ENCODE measurements around the gene TRIM54. TPM values are rescaled to one million over a fixed set of nuclear protein-coding genes. Genes with fewer than 3 reads are reported as not detected.
"Not testable (repeated sequence)": the region's sequence is repeated elsewhere in the genome, so short reads cannot be mapped to it uniquely, and the experiment has no call there.

The TRIM54 gene
- total RNA-seq, 1 donor from 2014 or later: not detected

GRCh38 chr2:27296481-27296880 is 14.3 kb downstream of the TRIM54 start:
- FAIRE-seq (no peak), DNase-seq (ENCODE audit: low read depth) (no peak)
- Histone ChIP-seq H3K9ac (ENCODE audit: low read length) (no peak overlapping the region), H3K27ac (ENCODE audit: low read depth, low read length) (no peak overlapping the region), H3K9me3 (ENCODE audit: insufficient read depth, low read depth, low read length) (no peaks in the 10 kb centered on the region), H3K27me3 (ENCODE audit: insufficient read depth, low read length) (peaks cover 19% of the 10 kb centered on the region), H3K4me3 (ENCODE audit: insufficient read depth, low read depth, low read length) (no peak overlapping the region), H4K20me1 (ENCODE audit: insufficient read depth, low read length) (peaks cover 7% of the 10 kb centered on the region), H3K36me3 (ENCODE audit: insufficient read depth, low read length) (no peaks in the 10 kb centered on the region), H3K79me2 (ENCODE audit: insufficient read depth, low read length) (no peaks in the 10 kb centered on the region), H3K4me1 (ENCODE audit: insufficient read depth, low read length) (peaks cover 7% of the 10 kb centered on the region), H3K4me2 (ENCODE audit: low read length) (no peak overlapping the region), H2AFZ (ENCODE audit: low read depth, low read length) (no peak overlapping the region)
- no peak overlapping the region for H3K27ac Mint-ChIP-seq (ENCODE audit: unreplicated experiment)
- peaks cover 5% of the 10 kb centered on the region for H3K4me1 Mint-ChIP-seq (ENCODE audit: low read depth, unreplicated experiment)
- TF ChIP-seq EZH2 (IDR thresholded peaks at IDR 0.05; ENCODE audit: insufficient read depth, low read length) (no peak), CTCF (IDR thresholded peaks at IDR 0.05; ENCODE audit: insufficient read depth, low read depth, low read length) (no peak)
- H3K36me3 Mint-ChIP-seq (ENCODE audit: low read depth, unreplicated experiment): no peaks in the 10 kb centered on the region
- no peak overlapping the region for H3K4me3 Mint-ChIP-seq (ENCODE audit: unreplicated experiment)
- H3K9me3 Mint-ChIP-seq (ENCODE audit: unreplicated experiment): peaks cover 2% of the 10 kb centered on the region
- H3K27me3 Mint-ChIP-seq (ENCODE audit: low read depth, unreplicated experiment): peaks cover 33% of the 10 kb centered on the region

GRCh38 chr2:27297195-27297594 is 15.0 kb downstream of the TRIM54 start:
- Histone ChIP-seq H3K9me3 (ENCODE audit: insufficient read depth, low read depth, low read length) (no peaks in the 10 kb centered on the region), H3K4me1 (ENCODE audit: insufficient read depth, low read length) (peaks cover 7% of the 10 kb centered on the region), H3K4me2 (ENCODE audit: low read length) (no peak overlapping the region), H3K79me2 (ENCODE audit: insufficient read depth, low read length) (no peaks in the 10 kb centered on the region), H3K9ac (ENCODE audit: low read length) (no peak overlapping the region), H3K4me3 (ENCODE audit: insufficient read depth, low read depth, low read length) (no peak overlapping the region), H3K27ac (ENCODE audit: low read depth, low read length) (no peak overlapping the region), H3K27me3 (ENCODE audit: insufficient read depth, low read length) (peaks cover 12% of the 10 kb centered on the region), H3K36me3 (ENCODE audit: insufficient read depth, low read length) (no peaks in the 10 kb centered on the region), H4K20me1 (ENCODE audit: insufficient read depth, low read length) (peaks cover 7% of the 10 kb centered on the region), H2AFZ (ENCODE audit: low read depth, low read length) (no peak overlapping the region)
- Mint-ChIP-seq H3K27me3 (ENCODE audit: low read depth, unreplicated experiment) (peaks cover 27% of the 10 kb centered on the region), H3K27ac (ENCODE audit: unreplicated experiment) (no peak overlapping the region), H3K4me3 (ENCODE audit: unreplicated experiment) (no peak overlapping the region), H3K9me3 (ENCODE audit: unreplicated experiment) (peaks cover 2% of the 10 kb centered on the region), H3K36me3 (ENCODE audit: low read depth, unreplicated experiment) (no peaks in the 10 kb centered on the region), H3K4me1 (ENCODE audit: low read depth, unreplicated experiment) (peaks cover 5% of the 10 kb centered on the region)
- DNase-seq (ENCODE audit: low read depth) (no peak), FAIRE-seq (no peak)
- TF ChIP-seq CTCF (IDR thresholded peaks at IDR 0.05; ENCODE audit: insufficient read depth, low read depth, low read length): no peak
- no peak for TF ChIP-seq EZH2 (IDR thresholded peaks at IDR 0.05; ENCODE audit: insufficient read depth, low read length)

GRCh38 chr2:27298391-27299080 is 16.3 kb downstream of the TRIM54 start:
- Mint-ChIP-seq H3K27me3 (ENCODE audit: low read depth, unreplicated experiment) (peaks cover 21% of the 10 kb centered on the region), H3K4me1 (ENCODE audit: low read depth, unreplicated experiment) (no peaks in the 10 kb centered on the region), H3K4me3 (ENCODE audit: unreplicated experiment) (peak overlapping the region; percentile 13), H3K27ac (ENCODE audit: unreplicated experiment) (no peak overlapping the region), H3K9me3 (ENCODE audit: unreplicated experiment) (peaks cover 2% of the 10 kb centered on the region), H3K36me3 (ENCODE audit: low read depth, unreplicated experiment) (no peaks in the 10 kb centered on the region)
- Histone ChIP-seq H3K4me1 (ENCODE audit: insufficient read depth, low read length) (peaks cover under 1% of the 10 kb centered on the region), H2AFZ (ENCODE audit: low read depth, low read length) (no peak overlapping the region), H3K4me2 (ENCODE audit: low read length) (no peak overlapping the region), H3K9ac (ENCODE audit: low read length) (no peak overlapping the region), H3K79me2 (ENCODE audit: insufficient read depth, low read length) (no peaks in the 10 kb centered on the region), H3K27me3 (ENCODE audit: insufficient read depth, low read length) (peaks cover 11% of the 10 kb centered on the region), H4K20me1 (ENCODE audit: insufficient read depth, low read length) (no peaks in the 10 kb centered on the region), H3K36me3 (ENCODE audit: insufficient read depth, low read length) (no peaks in the 10 kb centered on the region), H3K4me3 (ENCODE audit: insufficient read depth, low read depth, low read length) (no peak overlapping the region), H3K9me3 (ENCODE audit: insufficient read depth, low read depth, low read length) (no peaks in the 10 kb centered on the region), H3K27ac (ENCODE audit: low read depth, low read length) (no peak overlapping the region)
- TF ChIP-seq CTCF (IDR thresholded peaks at IDR 0.05; ENCODE audit: insufficient read depth, low read depth, low read length): no peak
- no peak for TF ChIP-seq EZH2 (IDR thresholded peaks at IDR 0.05; ENCODE audit: insufficient read depth, low read length)
- no peak for DNase-seq (ENCODE audit: low read depth)
- FAIRE-seq: no peak

- H3K4me1 Mint-ChIP-seq (ENCODE audit: low read depth, unreplicated experiment); DNase-seq (ENCODE audit: low read depth); H3K9me3 Mint-ChIP-seq (ENCODE audit: unreplicated experiment); FAIRE-seq; H3K4me1 ChIP-seq (ENCODE audit: insufficient read depth, low read length); H2AFZ ChIP-seq (ENCODE audit: low read depth, low read length); H3K27ac ChIP-seq (ENCODE audit: low read depth, low read length); H3K9ac ChIP-seq (ENCODE audit: low read length); H3K4me3 Mint-ChIP-seq (ENCODE audit: unreplicated experiment); H3K4me2 ChIP-seq (ENCODE audit: low read length); H3K36me3 ChIP-seq (ENCODE audit: insufficient read depth, low read length); H3K27ac Mint-ChIP-seq (ENCODE audit: unreplicated experiment); H3K79me2 ChIP-seq (ENCODE audit: insufficient read depth, low read length); H3K9me3 ChIP-seq (ENCODE audit: insufficient read depth, low read depth, low read length); H4K20me1 ChIP-seq (ENCODE audit: insufficient read depth, low read length); H3K36me3 Mint-ChIP-seq (ENCODE audit: low read depth, unreplicated experiment); H3K4me3 ChIP-seq (ENCODE audit: insufficient read depth, low read depth, low read length): not testable (repeated sequence)
- peaks cover 25% of the 10 kb centered on the region for H3K27me3 ChIP-seq (ENCODE audit: insufficient read depth, low read length)
- peaks cover 34% of the 10 kb centered on the region for H3K27me3 Mint-ChIP-seq (ENCODE audit: low read depth, unreplicated experiment)
Observed at GRCh38 chr2:27300606-27301005, 18.4 kb downstream of the TRIM54 start.

Measured in astrocyte (in vitro differentiated cells and primary cell).